ENCODE measurements around the gene CPNE7.

CPNE7 gene

DNA sequence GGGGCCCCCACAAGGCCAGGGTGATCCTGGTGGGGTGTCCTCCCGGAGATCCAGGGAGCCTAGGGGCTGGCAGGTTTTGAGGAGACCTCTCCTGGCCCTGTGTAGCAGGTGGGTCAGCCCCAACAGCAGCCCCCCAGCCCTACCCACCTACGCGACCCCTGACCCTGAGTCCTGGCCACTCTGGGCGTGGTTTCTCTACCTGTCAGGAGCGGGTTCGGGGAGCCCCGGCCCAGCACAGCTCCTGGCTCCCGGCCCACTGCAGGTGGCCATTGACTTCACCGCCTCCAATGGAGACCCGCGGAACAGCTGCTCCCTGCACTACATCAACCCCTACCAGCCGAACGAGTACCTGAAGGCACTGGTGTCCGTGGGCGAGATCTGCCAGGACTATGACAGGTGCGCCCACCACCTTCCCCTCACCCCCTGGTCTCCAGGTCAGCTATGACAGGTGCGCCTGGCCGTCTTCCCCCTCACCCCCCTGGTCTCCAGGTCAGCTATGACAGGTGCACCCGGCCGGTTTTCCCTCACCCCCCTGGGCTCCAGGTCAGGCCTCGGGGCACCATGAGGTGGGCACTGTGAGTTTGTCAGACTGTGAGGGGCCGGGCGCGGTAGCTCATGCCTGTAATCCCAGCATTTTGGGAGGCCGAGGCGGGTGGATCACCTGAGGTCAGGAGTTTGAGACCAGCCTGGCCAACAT, 13.0 kb downstream of the CPNE7 start:
- Histone ChIP-seq H3K4me2 (ENCODE audit: low read length) (no peak overlapping the region), H3K36me3 (replicated peaks; ENCODE audit: low read depth, low read length) (peaks cover 17% of the 10 kb centered on the region)
- no peak for TF ChIP-seq EZH2phosphoT487 (IDR thresholded peaks at IDR 0.05; ENCODE audit: low read depth)
- TF ChIP-seq, protein P1, sequence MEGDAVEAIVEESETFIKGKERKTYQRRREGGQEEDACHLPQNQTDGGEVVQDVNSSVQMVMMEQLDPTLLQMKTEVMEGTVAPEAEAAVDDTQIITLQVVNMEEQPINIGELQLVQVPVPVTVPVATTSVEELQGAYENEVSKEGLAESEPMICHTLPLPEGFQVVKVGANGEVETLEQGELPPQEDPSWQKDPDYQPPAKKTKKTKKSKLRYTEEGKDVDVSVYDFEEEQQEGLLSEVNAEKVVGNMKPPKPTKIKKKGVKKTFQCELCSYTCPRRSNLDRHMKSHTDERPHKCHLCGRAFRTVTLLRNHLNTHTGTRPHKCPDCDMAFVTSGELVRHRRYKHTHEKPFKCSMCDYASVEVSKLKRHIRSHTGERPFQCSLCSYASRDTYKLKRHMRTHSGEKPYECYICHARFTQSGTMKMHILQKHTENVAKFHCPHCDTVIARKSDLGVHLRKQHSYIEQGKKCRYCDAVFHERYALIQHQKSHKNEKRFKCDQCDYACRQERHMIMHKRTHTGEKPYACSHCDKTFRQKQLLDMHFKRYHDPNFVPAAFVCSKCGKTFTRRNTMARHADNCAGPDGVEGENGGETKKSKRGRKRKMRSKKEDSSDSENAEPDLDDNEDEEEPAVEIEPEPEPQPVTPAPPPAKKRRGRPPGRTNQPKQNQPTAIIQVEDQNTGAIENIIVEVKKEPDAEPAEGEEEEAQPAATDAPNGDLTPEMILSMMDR (IDR thresholded peaks at IDR 0.05; ENCODE audit: low read depth, low read length), result no peak

GRCh38 chr16:89589241-89589926, 13.8 kb downstream of the CPNE7 start:
- H3K27ac ChIP-seq (ENCODE audit: low read length), result no peak overlapping the region
- H4K20me1 ChIP-seq (ENCODE audit: insufficient read depth, low read length), result no peaks in the 10 kb centered on the region
- no peak overlapping the region for H3K4me3 ChIP-seq (ENCODE audit: low read length)
- peaks cover 17% of the 10 kb centered on the region for H3K36me3 ChIP-seq (replicated peaks; ENCODE audit: low read depth, low read length)
- no peaks in the 10 kb centered on the region for H3K79me2 ChIP-seq (ENCODE audit: low read length)
- H2AFZ ChIP-seq (ENCODE audit: low read depth, low read length), result no peak overlapping the region
- no peak overlapping the region for H3K4me2 ChIP-seq (ENCODE audit: low read length)
- TF ChIP-seq, protein P1 (IDR thresholded peaks at IDR 0.05; ENCODE audit: low read depth, low read length), result no peak
- TF ChIP-seq EZH2phosphoT487 (IDR thresholded peaks at IDR 0.05; ENCODE audit: low read depth), result no peak
- no peaks in the 10 kb centered on the region for H3K27me3 ChIP-seq (ENCODE audit: low read depth, low read length)
- no peak overlapping the region for H3K9ac ChIP-seq (ENCODE audit: low read length)
- no peaks in the 10 kb centered on the region for H3K9me3 ChIP-seq (ENCODE audit: insufficient read depth, low read length)
- H3K4me1 ChIP-seq (ENCODE audit: low read length), result no peaks in the 10 kb centered on the region

More for the DNA sequence above, 13.0 kb downstream of the CPNE7 start:
- no peaks in the 10 kb centered on the region for H4K20me1 ChIP-seq (ENCODE audit: insufficient read depth, low read length)
- H3K9ac ChIP-seq (ENCODE audit: low read length), result no peak overlapping the region
- H3K27me3 ChIP-seq (ENCODE audit: low read depth, low read length), result no peaks in the 10 kb centered on the region
- H3K4me3 ChIP-seq (ENCODE audit: low read length), result no peak overlapping the region
- H2AFZ ChIP-seq (ENCODE audit: low read depth, low read length), result no peak overlapping the region
- H3K9me3 ChIP-seq (ENCODE audit: insufficient read depth, low read length), result no peaks in the 10 kb centered on the region
- H3K27ac ChIP-seq (ENCODE audit: low read length), result no peak overlapping the region
- no peaks in the 10 kb centered on the region for H3K79me2 ChIP-seq (ENCODE audit: low read length)
- no peaks in the 10 kb centered on the region for H3K4me1 ChIP-seq (ENCODE audit: low read length)

DNA sequence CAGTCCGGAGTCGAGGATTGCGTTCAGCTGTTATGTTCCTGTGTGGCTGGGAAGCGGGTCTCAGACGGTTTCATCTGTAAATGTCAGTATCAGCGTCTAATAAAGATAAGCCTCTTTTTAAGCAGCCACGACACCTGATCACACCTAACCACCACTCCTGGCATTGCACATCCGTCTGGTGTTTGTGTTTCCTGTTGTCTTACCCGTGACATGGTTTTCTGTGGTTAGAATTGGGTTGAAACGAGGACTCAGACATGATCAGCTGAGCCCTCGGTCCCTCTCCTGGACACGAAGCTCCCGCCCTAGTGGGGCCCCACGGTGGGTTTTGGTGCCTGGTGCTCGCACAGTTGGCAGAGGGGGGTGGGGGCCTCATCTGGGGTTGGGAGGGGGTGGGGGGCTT, 18.3 kb downstream of the CPNE7 start:
- no peaks in the 10 kb centered on the region for H3K27me3 ChIP-seq (ENCODE audit: low read depth, low read length)
- no peaks in the 10 kb centered on the region for H4K20me1 ChIP-seq (ENCODE audit: insufficient read depth, low read length)
- no peak overlapping the region for H2AFZ ChIP-seq (ENCODE audit: low read depth, low read length)
- H3K9ac ChIP-seq (ENCODE audit: low read length), result no peak overlapping the region
- no peak overlapping the region for H3K27ac ChIP-seq (ENCODE audit: low read length)
- H3K9me3 ChIP-seq (ENCODE audit: insufficient read depth, low read length), result no peaks in the 10 kb centered on the region
- H3K4me3 ChIP-seq (ENCODE audit: low read length), result no peak overlapping the region
- no peak for TF ChIP-seq EZH2phosphoT487 (IDR thresholded peaks at IDR 0.05; ENCODE audit: low read depth)
- TF ChIP-seq, protein P1 (IDR thresholded peaks at IDR 0.05; ENCODE audit: low read depth, low read length), result no peak
- no peaks in the 10 kb centered on the region for H3K79me2 ChIP-seq (ENCODE audit: low read length)
- H3K4me1 ChIP-seq (ENCODE audit: low read length), result no peaks in the 10 kb centered on the region
- no peak overlapping the region for H3K4me2 ChIP-seq (ENCODE audit: low read length)
- H3K36me3 ChIP-seq (replicated peaks; ENCODE audit: low read depth, low read length), result no peaks in the 10 kb centered on the region

- Histone ChIP-seq H3K4me3 (ENCODE audit: low read length) (no peak overlapping the region), H3K4me2 (ENCODE audit: low read length) (no peak overlapping the region)
- TF ChIP-seq, protein P1 (IDR thresholded peaks at IDR 0.05; ENCODE audit: low read depth, low read length), result no peak
- TF ChIP-seq EZH2phosphoT487 (IDR thresholded peaks at IDR 0.05; ENCODE audit: low read depth), result no peak
These were observed 19.9 kb downstream of the CPNE7 start for GRCh38 chr16:89595330-89596060.

More at GRCh38 chr16:89595330-89596060, 19.9 kb downstream of the CPNE7 start:
- Histone ChIP-seq H2AFZ (ENCODE audit: low read depth, low read length) (no peak overlapping the region), H3K4me1 (ENCODE audit: low read length) (peaks cover 3% of the 10 kb centered on the region; the same call in 1 of the 2 replicates), H4K20me1 (ENCODE audit: insufficient read depth, low read length) (no peaks in the 10 kb centered on the region), H3K36me3 (replicated peaks; ENCODE audit: low read depth, low read length) (no peaks in the 10 kb centered on the region), H3K27me3 (ENCODE audit: low read depth, low read length) (no peaks in the 10 kb centered on the region), H3K79me2 (ENCODE audit: low read length) (no peaks in the 10 kb centered on the region), H3K27ac (ENCODE audit: low read length) (no peak overlapping the region), H3K9me3 (ENCODE audit: insufficient read depth, low read length) (no peaks in the 10 kb centered on the region), H3K9ac (ENCODE audit: low read length) (no peak overlapping the region)
